IPS-18c (cell line): ENCODE measurements around the gene PRKCQ.

Source experiments
- H3K4me3 ChIP-seq: 2 replicates; pipeline ENCODE4 v1.7.0; 2013; ENCODE audit warnings: low read depth, mild to moderate bottlenecking, low read length, moderate library complexity; ENCODE audit not compliant: insufficient read depth
- H3K9me3 ChIP-seq: one replicate; pipeline ENCODE4 v1.6.1; 2013; ENCODE audit warnings: mild to moderate bottlenecking, low read length, moderate library complexity; ENCODE audit not compliant: control insufficient read depth, insufficient read depth

Gene PRKCQ

GRCh38 chr10:6558272-6558671 is 21.8 kb downstream of the PRKCQ start:
- H3K9me3 ChIP-seq, result no peaks in the 10 kb centered on the region
- H3K4me3 ChIP-seq, result no peak overlapping the region

GRCh38 chr10:6553937-6554336 is 26.1 kb downstream of the PRKCQ start:
- Histone ChIP-seq H3K4me3 (no peak overlapping the region), H3K9me3 (no peaks in the 10 kb centered on the region)

GRCh38 chr10:6543431-6544005 is 36.6 kb downstream of the PRKCQ start:
- Histone ChIP-seq H3K4me3 (no peak overlapping the region), H3K9me3 (no peaks in the 10 kb centered on the region)

- no peak overlapping the region for H3K4me3 ChIP-seq
These were observed 37.1 kb downstream of the PRKCQ start for GRCh38 chr10:6542999-6543430.

GRCh38 chr10:6539833-6540232 is 40.2 kb downstream of the PRKCQ start:
- no peak overlapping the region for H3K4me3 ChIP-seq
- H3K9me3 ChIP-seq, result peaks cover 2% of the 10 kb centered on the region

More at GRCh38 chr10:6542999-6543430, 37.1 kb downstream of the PRKCQ start:
- no peaks in the 10 kb centered on the region for H3K9me3 ChIP-seq

GRCh38 chr10:6537770-6538169 is 42.3 kb downstream of the PRKCQ start:
- peaks cover 2% of the 10 kb centered on the region for H3K9me3 ChIP-seq
- no peak overlapping the region for H3K4me3 ChIP-seq

GRCh38 chr10:6536102-6536501 is 44.0 kb downstream of the PRKCQ start:
- Histone ChIP-seq H3K4me3 (no peak overlapping the region), H3K9me3 (peaks cover 2% of the 10 kb centered on the region)

- Histone ChIP-seq H3K9me3 (peaks cover 5% of the 10 kb centered on the region), H3K4me3 (no peak overlapping the region)
These were observed 44.8 kb downstream of the PRKCQ start for GRCh38 chr10:6535156-6535764.

GRCh38 chr10:6532321-6532720 is 47.8 kb downstream of the PRKCQ start:
- peaks cover 5% of the 10 kb centered on the region for H3K9me3 ChIP-seq
- H3K4me3 ChIP-seq, result no peak overlapping the region

GRCh38 chr10:6530966-6531365 is 49.1 kb downstream of the PRKCQ start:
- H3K4me3 ChIP-seq, result no peak overlapping the region; the same call in 1 of the 2 replicates

GRCh38 chr10:6530211-6530840 is 49.8 kb downstream of the PRKCQ start:
- Histone ChIP-seq H3K9me3 (peaks cover 2% of the 10 kb centered on the region), H3K4me3 (no peak overlapping the region)

More at GRCh38 chr10:6530966-6531365, 49.1 kb downstream of the PRKCQ start:
- peaks cover 5% of the 10 kb centered on the region for H3K9me3 ChIP-seq

- H3K4me3 ChIP-seq, result no peak overlapping the region
These were observed 51.7 kb downstream of the PRKCQ start for GRCh38 chr10:6528198-6528950.

GRCh38 chr10:6525599-6526165 is 54.4 kb downstream of the PRKCQ start:
- H3K4me3 ChIP-seq, result no peak overlapping the region
- peaks cover 2% of the 10 kb centered on the region for H3K9me3 ChIP-seq

More at GRCh38 chr10:6528198-6528950, 51.7 kb downstream of the PRKCQ start:
- H3K9me3 ChIP-seq, result peaks cover 2% of the 10 kb centered on the region

- no peak overlapping the region for H3K4me3 ChIP-seq
These were observed 57.8 kb downstream of the PRKCQ start for GRCh38 chr10:6522230-6522629.

GRCh38 chr10:6520138-6520537 is 59.9 kb downstream of the PRKCQ start:
- Histone ChIP-seq H3K9me3 (no peaks in the 10 kb centered on the region), H3K4me3 (no peak overlapping the region)

More at GRCh38 chr10:6522230-6522629, 57.8 kb downstream of the PRKCQ start:
- no peaks in the 10 kb centered on the region for H3K9me3 ChIP-seq

GRCh38 chr10:6518791-6519429 is 61.2 kb downstream of the PRKCQ start:
- H3K4me3 ChIP-seq, result no peak overlapping the region
- H3K9me3 ChIP-seq, result no peaks in the 10 kb centered on the region

- H3K9me3 ChIP-seq, result no peaks in the 10 kb centered on the region
These were observed 63.2 kb downstream of the PRKCQ start for GRCh38 chr10:6516929-6517284.

More at GRCh38 chr10:6516929-6517284, 63.2 kb downstream of the PRKCQ start:
- H3K4me3 ChIP-seq, result no peak overlapping the region
